GM21576 (cell line): ENCODE data around the gene VASN.

Source experiments
- ATAC-seq: cut with Tn5 transposase; IDR thresholded peaks from one replicate; pipeline ENCODE4 v1.9.1; 2021; ENCODE audit warnings: mild to moderate bottlenecking, moderate library complexity; ENCODE audit not compliant: unreplicated experiment

VASN gene

DNA sequence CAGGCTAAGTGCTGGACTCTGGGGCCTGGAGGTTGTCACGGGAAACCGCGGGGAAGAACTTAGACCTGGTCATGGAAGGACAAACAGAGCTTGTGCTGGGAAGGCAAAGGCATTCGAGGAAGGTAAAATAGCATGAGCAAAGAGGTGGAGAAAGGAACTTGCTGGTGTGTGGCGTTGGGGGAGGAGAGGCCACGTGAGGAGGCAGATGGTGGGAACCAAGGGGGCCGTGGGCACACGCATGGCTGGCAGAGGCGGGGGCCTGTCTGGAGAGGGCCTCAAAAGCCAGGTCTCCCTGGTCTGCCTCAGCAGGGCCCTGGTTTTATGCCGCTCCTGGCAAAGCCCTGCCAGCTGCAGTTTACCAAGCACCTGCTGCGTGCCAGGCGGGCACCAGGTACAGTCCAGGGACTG, 29.4 kb downstream of the VASN start:
- no peak for ATAC-seq

DNA sequence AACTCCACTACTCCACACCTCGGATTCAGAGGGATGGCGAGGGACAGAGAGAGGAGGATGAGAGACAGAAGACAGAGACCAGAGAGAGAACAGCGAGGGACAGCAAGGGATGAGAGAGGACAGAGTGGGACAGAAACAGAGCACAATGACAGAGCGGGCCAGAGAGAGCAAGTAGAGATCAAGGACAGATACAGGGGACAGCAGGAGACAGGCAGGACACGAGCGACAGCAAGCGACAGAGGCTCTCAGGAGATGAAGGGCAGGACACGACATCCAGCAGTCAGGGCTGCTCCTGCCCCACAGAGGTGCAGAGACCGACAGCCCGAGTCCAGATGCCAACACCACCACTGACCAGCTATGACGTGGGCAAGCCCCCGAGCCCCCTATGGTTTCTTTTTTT, 29.9 kb downstream of the VASN start:
- no peak for ATAC-seq

DNA sequence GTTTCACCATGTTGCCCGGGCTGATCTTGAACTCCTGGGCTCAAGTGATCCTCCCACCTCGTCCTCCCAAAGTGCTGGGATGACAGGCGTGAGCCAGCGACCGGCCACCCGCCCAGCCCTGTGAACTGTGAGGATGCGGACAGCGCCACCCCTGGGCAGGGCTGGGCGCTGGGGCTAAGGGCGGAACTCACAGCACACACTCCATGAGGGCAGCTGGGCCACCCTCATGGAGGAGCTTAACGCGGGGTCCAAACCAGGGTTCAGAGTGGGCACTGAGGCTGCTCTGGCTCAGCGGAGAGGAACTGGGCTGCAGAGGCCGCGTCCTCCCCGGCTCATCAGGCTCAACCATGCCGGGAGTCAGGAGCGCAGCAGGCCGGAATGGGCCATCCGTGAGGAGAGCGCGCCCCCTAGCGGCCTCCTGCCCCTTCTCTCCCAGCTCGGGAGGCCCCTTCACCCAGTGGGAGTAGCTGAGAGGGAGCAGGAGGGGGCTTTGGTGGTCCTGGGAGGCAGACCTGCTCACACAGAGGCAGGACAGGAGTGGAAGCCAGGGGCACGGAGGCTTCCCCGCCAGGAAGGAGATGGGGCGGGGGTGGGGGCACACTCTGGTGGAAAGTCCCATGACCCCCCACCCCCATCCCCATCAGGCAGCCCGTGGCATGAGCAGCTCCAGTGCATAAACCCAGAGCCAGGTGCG, 30.9 kb downstream of the VASN start:
- no peak for ATAC-seq

DNA sequence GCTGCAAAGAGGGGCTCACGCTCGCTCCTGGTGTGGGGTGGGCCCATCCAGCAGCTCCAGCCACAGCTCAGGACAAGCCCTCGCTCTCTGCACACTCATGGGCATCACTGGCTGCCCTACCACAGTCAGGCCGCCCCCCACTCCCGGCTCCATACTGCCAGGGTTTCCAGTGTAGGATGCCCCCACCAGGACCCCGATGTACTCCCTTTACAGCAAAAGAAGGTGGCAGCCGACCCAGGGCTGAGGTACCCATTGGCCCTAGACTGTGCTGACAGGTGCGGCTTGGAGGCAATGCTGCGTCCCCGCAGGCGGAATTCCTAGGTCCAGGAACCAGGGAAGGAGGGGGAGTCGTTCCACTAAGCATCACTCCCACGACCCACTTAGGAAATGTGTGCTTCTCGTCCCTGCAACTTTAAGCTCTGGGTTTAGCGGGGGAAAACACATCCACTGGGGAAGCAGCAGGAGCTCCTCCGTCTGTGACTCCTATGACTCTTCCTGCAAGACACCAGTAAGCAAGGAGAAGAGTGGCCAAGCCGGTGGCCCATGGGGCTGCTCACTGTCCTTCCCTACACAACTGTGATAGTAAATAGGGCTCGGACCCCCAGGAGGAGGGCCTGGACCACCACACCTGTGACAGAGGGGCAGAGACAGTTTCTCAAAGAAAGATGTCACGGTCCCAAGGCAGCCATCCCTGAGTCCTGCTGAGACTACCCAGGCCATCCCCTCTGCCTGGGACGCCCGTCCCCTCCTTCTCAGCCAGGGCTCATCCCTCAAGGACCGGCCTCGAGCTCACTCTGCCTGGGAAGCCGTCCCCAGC, 31.7 kb downstream of the VASN start:
- no peak for ATAC-seq

DNA sequence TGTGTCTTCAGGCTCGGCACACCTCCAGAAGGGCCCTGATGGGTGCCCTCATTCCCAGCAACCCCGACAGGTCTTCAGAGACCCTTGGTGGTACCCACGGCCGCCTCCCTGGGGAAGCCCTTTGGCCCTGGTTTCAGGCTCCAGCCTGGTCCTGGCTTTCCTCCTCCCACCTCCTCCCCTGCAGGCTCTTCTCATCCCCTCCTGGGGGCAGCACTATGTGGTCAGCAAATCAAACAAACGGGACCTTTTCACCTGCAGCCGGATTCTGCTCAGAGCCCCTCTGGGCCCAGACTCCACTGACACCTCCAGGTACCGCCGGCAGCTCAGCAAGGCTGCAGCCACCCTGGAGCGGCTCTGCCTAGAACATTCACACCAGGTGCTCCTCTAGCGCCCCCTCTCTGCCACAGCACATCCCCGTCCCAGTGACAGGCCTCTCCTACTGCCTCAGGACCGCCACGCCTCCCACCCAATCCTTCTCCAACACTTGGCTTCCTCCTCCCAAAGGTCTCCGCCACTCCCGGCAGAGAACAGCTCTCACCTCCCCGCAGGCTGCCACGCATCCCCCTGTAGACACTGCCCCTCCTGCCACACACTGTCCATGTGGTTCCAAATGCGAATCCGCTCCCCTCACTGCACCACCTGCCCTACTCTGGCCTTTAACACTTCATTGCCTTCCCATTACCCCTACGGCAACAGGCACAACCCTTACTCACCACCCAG, 32.8 kb downstream of the VASN start:
- no peak for ATAC-seq

DNA sequence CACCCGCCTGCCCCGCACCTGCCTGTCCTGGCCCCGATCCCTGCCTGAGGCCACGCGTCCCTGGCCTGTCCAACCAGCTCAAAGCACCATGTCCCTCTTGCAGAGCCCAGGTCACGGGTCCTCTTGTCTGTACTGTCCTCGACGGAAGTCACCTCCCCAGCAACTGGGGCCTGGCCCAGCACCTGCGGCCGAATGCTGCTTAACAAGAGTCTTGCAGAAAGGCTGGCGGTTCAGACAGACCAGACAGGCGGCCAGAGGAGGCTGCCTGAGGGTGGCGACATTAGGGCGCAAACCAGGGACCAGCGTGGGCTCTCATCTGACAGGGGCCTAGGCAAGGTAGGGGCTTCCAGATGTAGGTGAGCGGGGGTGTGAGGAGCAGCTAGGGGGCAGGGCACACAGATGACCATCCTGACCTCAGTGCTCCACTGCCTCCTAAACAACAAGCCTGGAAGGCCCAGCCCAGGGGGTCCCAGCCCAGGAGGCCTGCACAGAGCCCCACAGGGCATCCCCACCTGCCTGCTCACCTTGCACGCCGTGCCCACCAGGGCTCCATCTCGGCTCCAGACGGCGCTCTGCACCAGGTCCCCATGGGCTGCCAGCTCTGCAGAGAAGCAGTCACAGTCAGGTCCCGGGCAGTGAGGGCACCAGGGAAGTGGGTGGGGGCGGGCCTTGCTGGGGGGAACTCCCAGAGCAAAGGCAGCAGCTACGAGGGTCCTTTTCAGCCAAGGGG, 33.5 kb downstream of the VASN start:
- ATAC-seq = no peak

DNA sequence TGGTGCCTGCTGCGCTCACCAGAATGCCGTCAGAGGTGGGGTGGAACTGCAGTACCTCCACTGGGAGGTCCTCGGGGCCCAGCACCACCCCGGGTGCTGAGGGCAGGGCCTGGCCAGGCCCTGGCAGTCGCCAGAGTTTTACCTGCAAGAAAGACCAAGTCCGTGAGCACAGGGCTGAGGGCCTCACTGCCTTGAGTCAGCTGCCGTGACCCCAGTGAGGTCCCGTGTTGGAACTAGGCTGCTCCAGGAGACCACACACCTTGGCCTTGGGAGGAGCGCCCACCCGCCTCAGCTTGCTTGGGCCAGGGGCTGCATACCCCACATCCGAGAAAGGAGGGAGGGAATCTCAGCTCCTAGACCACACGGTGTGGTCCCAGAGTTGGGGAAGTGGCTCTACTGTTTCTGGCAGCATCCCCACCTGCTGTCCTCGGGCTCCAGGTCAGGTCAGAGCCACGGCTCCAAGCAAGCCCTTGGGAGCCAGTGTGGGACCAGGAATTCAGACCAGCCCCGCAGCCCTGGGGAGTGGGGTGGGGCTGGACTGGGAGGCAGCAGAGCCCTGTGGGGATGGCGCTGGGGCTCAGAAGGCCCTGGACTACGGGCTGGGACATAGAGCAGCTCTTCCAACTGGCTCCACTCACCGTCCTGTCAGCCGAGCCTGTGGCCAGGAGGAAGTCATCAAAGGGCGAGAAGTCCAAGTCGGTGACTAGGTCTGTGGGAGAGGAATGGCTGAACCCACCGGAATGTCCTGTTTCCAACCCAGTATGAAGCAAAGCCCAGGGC, 36.1 kb downstream of the VASN start:
- ATAC-seq = no peak

DNA sequence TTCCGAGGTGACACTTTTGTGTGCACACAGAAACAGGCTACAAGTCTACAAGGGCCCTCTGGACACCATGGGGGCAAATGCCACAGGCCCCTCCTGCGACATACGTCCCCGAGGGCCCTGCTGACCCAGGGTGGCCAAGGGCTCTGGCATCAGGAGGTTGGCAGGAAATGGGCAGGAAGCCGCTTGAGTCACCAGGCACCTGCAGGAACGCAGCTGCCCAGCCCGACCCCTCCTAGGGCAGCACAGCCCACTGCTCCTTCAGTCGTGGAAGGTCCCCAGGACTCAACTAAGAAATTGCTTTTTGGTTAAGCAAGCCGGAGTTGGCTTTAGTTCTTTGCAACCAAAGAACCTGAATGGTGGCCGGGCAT, 36.7 kb downstream of the VASN start:
- ATAC-seq = no peak

DNA sequence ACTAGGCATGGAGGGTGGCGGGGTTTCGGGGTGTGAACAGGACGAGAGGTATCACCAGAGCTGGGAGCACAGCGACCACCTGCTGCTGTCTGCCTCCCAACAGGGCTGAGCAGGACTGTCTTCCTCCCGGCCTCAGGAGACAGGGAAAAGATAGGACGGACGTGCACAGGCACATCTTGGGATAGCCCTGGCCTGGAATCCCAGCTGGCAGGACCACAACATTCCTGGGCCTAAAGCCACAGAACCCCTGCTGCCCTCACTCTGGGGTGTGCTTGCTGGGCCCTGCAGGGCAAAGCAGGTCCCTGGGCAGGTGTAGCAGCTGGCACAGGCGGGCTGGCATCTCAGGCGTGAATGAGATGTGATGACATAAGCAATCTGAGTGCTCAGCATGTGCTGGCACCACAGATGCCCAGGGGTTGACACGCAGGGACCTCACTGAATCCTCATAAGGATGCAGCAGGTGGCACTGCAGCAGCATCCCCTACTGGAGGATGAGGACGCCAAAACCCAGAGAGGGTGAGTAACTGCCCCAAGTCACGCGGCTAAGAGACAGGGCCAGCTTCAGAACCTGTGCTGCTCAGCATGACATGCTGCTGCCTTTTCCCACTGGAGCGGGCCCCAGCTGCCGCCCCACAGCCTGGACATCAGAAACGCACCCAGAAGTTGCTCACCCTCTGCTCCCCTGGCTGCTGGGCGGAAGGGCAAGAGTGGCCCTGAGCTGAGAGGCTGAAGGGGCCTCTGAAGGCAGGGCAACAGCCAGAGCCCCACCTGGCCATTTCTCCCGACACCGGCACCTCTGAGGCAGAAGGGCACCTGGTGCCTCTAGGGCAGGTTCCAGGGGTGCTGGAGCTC, 37.7 kb downstream of the VASN start:
- no peak for ATAC-seq

DNA sequence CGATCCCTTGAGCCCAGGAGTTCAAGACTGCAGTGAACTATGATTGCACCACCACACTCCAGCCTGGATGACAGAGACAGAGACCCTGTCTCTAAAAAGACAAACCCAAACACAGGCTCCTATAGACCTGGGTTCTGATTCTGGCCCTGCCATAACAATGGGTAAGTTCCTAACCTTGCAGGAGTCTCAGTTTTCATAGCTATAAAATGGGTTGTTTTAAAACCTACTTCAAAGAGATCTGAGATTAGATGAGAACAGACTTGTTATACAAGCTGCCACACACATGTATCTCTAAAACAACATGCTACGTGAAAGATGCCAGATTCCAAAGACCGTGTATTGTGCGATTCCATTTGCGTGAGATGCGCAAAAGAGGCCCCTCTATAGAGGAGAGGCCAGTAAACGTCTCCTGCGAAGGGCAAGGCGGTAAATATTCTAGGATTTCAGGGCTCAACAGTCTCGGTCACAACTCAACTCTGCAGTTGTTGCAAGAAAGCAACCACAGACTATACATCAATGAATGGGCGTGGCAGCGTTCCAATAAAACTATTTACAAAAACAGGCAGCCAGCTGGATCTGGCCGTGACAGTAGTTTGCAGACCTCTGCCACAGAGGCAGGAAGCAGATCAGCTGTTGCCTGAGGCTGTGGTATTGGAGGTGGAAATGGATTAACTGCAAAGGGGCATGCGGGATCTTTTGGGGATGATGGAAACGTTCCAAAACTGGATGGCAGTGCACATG, 38.9 kb downstream of the VASN start:
- ATAC-seq = no peak

DNA sequence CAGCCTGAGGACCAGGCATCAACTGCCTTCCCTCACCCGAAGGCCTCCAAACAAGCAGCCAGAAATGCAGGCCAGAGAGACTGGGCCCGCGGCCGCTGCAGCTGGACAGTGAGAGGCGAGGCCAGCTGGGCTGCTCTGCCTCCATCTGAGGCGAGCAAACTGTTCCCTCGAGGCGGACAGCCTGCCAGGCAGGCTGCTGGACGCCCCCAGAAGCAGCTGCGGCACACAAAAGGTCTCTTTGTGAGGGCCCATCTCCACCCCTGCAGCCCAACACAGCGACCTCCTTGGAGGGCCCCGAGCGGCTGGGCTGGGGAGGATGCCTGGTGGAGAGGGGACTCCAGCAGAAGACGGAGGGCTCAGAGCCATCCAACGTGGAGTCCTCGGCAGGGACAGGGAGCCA, 40.0 kb downstream of the VASN start:
- ATAC-seq = no peak

DNA sequence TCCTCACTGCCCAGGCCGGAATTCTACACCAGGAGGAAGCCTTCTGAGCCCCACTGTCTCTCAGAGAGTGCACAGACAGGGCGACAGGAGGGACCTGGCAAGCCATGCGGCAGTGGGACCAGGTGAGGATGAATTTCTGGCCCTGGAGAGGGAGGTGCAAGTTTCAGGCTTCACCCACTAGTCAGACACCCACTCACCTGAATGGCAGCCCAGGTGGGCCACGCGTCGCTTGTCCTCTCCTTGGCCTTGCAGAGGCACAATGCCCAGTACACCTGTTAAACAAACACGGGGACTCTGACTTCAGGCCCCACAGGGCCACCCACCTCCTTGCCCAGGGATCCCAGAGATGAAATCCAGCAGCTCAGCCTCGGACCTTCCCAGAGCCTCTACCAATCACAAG, 40.5 kb downstream of the VASN start:
- no peak for ATAC-seq

DNA sequence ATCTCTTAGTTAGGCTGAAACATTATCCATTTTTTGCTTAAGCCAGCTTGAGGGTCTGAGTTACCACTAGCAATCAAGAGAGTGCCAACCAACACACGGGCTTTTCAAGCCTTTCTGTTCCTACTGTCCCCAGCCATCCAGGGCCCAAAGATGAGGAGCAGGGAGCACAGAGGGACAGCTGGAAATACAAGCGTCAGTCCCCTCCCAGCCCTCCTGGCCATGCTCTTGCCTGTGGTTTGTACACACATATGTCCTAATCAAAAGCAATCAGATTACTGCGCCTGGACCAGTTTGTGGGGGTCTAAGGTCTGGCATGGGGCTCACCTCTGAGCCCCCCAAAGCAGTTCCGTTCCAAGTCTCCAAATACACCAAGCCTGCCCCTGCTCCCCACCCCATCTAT, 41.2 kb downstream of the VASN start:
- no peak for ATAC-seq

DNA sequence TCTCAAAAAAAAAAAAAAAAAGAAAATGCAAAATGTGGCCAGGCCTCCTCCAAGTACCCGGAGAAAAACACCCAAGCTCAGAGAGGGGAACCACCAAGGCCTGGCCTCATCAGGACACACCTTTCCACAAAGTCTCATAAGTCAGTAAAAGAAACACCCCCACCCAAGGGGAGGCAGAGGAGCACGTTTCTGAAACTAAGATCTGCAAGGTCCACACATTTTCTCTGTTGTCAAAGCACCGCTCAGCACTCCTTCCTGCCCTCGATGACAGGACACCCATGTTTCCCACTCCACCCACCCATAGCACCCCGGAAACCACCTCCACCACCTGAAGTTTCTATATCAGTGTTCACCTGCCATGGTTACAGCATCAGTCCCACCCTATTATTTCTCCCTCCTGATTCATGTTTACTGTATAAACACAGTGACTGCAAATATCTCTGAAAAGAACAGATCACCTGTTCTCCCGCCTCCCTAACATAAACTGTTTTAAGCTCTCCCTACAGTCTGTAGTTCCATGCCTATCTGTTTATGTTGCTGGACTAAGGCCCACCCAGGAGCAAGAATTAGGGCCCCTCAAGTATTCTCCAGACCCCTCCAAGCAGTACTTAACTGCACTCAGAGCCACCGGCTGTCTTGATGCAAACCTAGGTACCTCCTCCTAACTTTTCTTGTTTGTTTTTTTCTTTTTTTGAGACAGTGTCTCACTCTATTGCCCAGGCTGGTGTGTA, 42.7 kb downstream of the VASN start:
- ATAC-seq = peak; percentile 57

DNA sequence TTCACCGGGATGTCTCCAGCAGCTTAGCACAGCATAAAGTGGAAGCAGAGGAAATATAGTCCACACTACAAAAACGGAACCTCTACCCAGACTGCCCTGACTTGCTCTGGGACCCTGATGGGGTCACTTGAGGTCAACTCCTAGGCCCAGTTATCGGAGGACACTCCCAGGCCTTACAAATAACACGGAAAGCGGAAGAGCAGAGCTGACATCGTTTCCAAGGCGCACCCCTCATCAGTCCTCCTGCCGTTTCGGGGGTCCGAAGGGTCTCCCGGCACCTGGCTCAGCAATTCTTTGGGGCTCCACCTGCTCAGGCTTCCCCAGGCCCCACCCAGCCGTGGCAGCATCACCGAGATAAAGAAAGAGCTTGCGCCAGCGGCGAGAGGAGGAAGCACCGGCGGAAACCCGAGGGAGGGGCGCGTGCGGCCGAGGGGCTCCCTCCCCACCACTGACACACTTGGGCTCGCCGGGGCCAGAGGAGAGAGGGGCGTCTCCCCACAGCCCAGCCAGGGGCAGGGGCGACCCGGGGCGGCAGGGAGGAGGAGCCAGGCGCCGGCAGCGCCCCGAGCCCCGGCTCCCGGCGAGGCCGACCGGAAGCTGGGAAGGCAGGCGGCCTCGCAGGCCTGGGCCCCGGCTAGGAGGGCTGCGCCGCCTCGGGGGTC, 44.0 kb downstream of the VASN start:
- ATAC-seq = no peak

DNA sequence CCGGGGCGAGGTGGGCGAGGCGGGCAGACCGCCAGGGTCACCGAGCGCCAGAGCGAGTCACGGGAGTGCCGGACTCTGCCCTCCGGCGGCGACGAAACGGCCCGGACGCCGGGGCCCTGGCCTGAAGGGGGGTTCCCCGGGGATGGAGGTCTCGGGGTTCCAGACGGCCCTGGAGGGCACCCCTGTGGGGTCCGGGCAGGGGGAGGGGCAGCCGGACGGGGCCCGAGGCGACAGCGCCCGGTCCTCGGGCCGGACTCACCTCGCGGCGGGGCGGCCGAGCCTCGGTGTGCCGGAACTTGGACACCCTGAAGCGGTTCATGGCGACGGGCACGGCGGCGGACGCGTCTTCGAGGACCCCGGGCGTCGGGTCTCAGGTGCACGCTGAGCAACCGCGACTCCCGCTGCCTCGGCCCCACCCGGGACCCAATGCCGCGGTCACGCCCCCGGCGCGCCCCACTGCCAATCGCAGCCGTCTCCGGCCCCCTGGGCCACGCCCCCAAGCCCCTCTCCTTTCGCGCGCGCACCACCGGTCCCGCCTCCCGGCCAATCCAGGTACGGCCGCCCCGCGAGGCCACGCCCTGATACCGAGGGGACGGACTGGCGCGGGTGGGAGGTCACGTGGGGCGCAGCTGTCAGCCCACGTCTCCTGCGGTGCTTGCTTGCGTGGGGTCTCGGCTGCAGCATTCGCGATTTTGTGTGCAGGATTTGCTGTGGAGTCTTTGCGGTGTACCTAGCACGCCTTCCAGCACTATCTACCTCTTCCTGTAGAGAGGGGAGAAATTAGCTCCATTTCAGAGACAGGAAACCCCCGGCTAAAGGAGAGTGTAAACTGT, 44.8 kb downstream of the VASN start, which contains the start of gene CORO7:
Gene CORO7, minus strand, starts transcription at position 397 of the 833 bp plus-strand sequence. Its CDS starts 78 bp downstream, at position 319.
- peak; percentile 53 for ATAC-seq
